Measurements from ENCODE around the gene SLC35E4. TPM values are rescaled to one million over a fixed set of nuclear protein-coding genes. Genes with fewer than 3 reads are reported as not detected.

The SLC35E4 gene
- total RNA-seq, 2 experiments from 2014 or later: 2.1 to 2.9 TPM

GRCh38 chr22:30596886-30597285, 38.7 kb upstream of the SLC35E4 start:
- ATAC-seq (ENCODE audit: poor library complexity): no peak
- no peak for DNase-seq
- Histone ChIP-seq H3K4me3 (ENCODE audit: low read length) (no peak overlapping the region), H3K4me1 (ENCODE audit: insufficient read depth, low read length) (peaks cover 6% of the 10 kb centered on the region), H3K36me3 (ENCODE audit: insufficient read depth, low read length) (no peaks in the 10 kb centered on the region), H3K27ac (ENCODE audit: low read depth in 1 of 2, low read length in 2 of 2) (no peak overlapping the region), H3K9me3 (ENCODE audit: control insufficient read depth in 1 of 2, insufficient read depth in 1 of 2, low read length in 2 of 2) (no peaks in the 10 kb centered on the region), H3K27me3 (ENCODE audit: control insufficient read depth in 1 of 2, insufficient read depth in 2 of 2, low read length in 2 of 2) (no peaks in the 10 kb centered on the region)
- Mint-ChIP-seq H3K27me3 (no peaks in the 10 kb centered on the region), H3K27ac (no peak overlapping the region), H3K36me3 (ENCODE audit: low read depth) (no peaks in the 10 kb centered on the region), H3K4me3 (no peak overlapping the region), H3K9me3 (no peaks in the 10 kb centered on the region), H3K4me1 (ENCODE audit: low read depth) (no peaks in the 10 kb centered on the region)
- TF ChIP-seq CTCF (IDR thresholded peaks at IDR 0.05): no peak
- CTCF ChIA-PET: no interaction called here
- POLR2A ChIA-PET: no interaction called here
- intact Hi-C loops (cut with DNase I, micrococcal nuclease): loop anchor here in 1 of 2 experiments (10.0 kb wide), 3 partner anchors 888 to 1348 kb away; partner anchors contain the start of genes DEPDC5, EIF4ENIF1, PRR14L and YWHAH

GRCh38 chr22:30598986-30599385, 36.6 kb upstream of the SLC35E4 start:
- H3K27me3 ChIP-seq (ENCODE audit: control insufficient read depth in 1 of 2, insufficient read depth in 2 of 2, low read length in 2 of 2): no peaks in the 10 kb centered on the region
- ATAC-seq (ENCODE audit: poor library complexity) (no peak), DNase-seq (no peak)
- no peaks in the 10 kb centered on the region for H3K36me3 ChIP-seq (ENCODE audit: insufficient read depth, low read length)
- ChIA-PET POLR2A (no interaction called here), CTCF (no interaction called here)
- intact Hi-C loops (cut with DNase I, micrococcal nuclease): loop anchor here in 1 of 2 experiments (10.0 kb wide), 3 partner anchors 886 to 1346 kb away; partner anchors contain the start of genes DEPDC5, EIF4ENIF1, PRR14L and YWHAH
- H3K9me3 ChIP-seq (ENCODE audit: control insufficient read depth in 1 of 2, insufficient read depth in 1 of 2, low read length in 2 of 2): no peaks in the 10 kb centered on the region
- Mint-ChIP-seq H3K4me3 (no peak overlapping the region), H3K9me3 (no peaks in the 10 kb centered on the region), H3K4me1 (ENCODE audit: low read depth) (no peaks in the 10 kb centered on the region), H3K36me3 (ENCODE audit: low read depth) (no peaks in the 10 kb centered on the region), H3K27me3 (no peaks in the 10 kb centered on the region), H3K27ac (no peak overlapping the region)
- TF ChIP-seq CTCF (IDR thresholded peaks at IDR 0.05): no peak
- no peaks in the 10 kb centered on the region for H3K4me1 ChIP-seq (ENCODE audit: insufficient read depth, low read length)
- H3K4me3 ChIP-seq (ENCODE audit: low read length): no peak overlapping the region
- H3K27ac ChIP-seq (ENCODE audit: low read depth in 1 of 2, low read length in 2 of 2): no peak overlapping the region

- H3K27me3 Mint-ChIP-seq: no peaks in the 10 kb centered on the region
- no peaks in the 10 kb centered on the region for H3K36me3 Mint-ChIP-seq (ENCODE audit: low read depth)
- POLR2A ChIA-PET: interaction anchor here (0.6 kb wide), 1 partner anchor 354 kb away, joined by 3 read pairs; no protein-coding TSS in a partner anchor
- DNase-seq (no peak), ATAC-seq (ENCODE audit: poor library complexity) (no peak)
- H3K27ac Mint-ChIP-seq: no peak overlapping the region
- CTCF ChIA-PET: no interaction called here
- Histone ChIP-seq H3K36me3 (ENCODE audit: insufficient read depth, low read length) (no peaks in the 10 kb centered on the region), H3K27ac (ENCODE audit: low read depth in 1 of 2, low read length in 2 of 2) (no peak overlapping the region), H3K9me3 (ENCODE audit: control insufficient read depth in 1 of 2, insufficient read depth in 1 of 2, low read length in 2 of 2) (no peaks in the 10 kb centered on the region), H3K4me3 (ENCODE audit: low read length) (no peak overlapping the region), H3K4me1 (ENCODE audit: insufficient read depth, low read length) (peaks cover 7% of the 10 kb centered on the region), H3K27me3 (ENCODE audit: control insufficient read depth in 1 of 2, insufficient read depth in 2 of 2, low read length in 2 of 2) (no peaks in the 10 kb centered on the region)
- no peak for TF ChIP-seq CTCF (IDR thresholded peaks at IDR 0.05)
- intact Hi-C loops (cut with DNase I, micrococcal nuclease): loop anchor here in 1 of 2 experiments (10.0 kb wide), 1 partner anchor 206 kb away; the partner anchor contains the start of gene SEC14L2
- H3K9me3 Mint-ChIP-seq: no peaks in the 10 kb centered on the region
- peaks cover 6% of the 10 kb centered on the region for H3K4me1 Mint-ChIP-seq (ENCODE audit: low read depth)
- no peak overlapping the region for H3K4me3 Mint-ChIP-seq
These were observed 34.7 kb upstream of the SLC35E4 start for GRCh38 chr22:30600921-30601320.
